Activated CD4-positive, alpha-beta T cell treated with anti-CD3 and anti-CD28 coated beads, Interleukin-2, Interleukin-6, amounts not matched to agents 100 ng/mL and 50 ng/mL, durations not matched to agents 16 hours and 8 hours (primary cell): ENCODE results near the gene CYP24A1.

ENCODE experiments used
- DNase-seq: peaks from one replicate; pipeline ENCODE4 v3.0.0-alpha.2; 2020

CYP24A1 gene

GRCh38 chr20:54110457-54110856 is 63.3 kb downstream of the CYP24A1 start:
- DNase-seq, result peak; percentile 17

GRCh38 chr20:54110041-54110440 is 63.7 kb downstream of the CYP24A1 start:
- DNase-seq, result no peak

GRCh38 chr20:54108817-54109216 is 65.0 kb downstream of the CYP24A1 start:
- DNase-seq, result no peak

GRCh38 chr20:54108326-54108642 is 65.5 kb downstream of the CYP24A1 start:
- no peak for DNase-seq

- no peak for DNase-seq
These were observed 66.0 kb downstream of the CYP24A1 start for GRCh38 chr20:54107600-54108325.

- no peak for DNase-seq
These were observed 66.6 kb downstream of the CYP24A1 start for GRCh38 chr20:54107181-54107580.

- DNase-seq, result no peak
These were observed 67.6 kb downstream of the CYP24A1 start for GRCh38 chr20:54106162-54106561.

- no peak for DNase-seq
These were observed 68.1 kb downstream of the CYP24A1 start for GRCh38 chr20:54105653-54106052.

GRCh38 chr20:54104781-54105180 is 69.0 kb downstream of the CYP24A1 start:
- DNase-seq, result no peak

GRCh38 chr20:54103762-54104600 is 69.8 kb downstream of the CYP24A1 start:
- no peak for DNase-seq
